ENCODE results near the gene CAB39.

CAB39 gene

DNA sequence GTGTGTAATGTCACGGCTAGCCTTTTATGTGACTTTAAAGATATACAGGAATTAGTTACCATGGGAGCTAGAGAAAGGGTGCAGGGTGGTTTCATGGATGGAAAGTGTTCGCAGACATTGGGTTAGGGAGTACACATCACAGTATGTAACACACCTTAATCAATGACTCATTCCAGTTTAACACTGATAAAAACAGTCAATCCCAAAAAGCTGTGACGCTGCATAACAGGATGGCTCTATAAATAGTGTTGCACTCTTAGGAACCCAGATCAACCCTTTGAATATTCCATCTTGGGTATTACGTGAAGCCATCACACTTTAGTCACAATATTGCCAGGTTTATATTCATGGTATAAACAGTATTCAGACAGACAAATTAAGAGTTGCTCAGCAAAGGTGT lies 33.6 kb downstream of the CAB39 start:
- Mint-ChIP-seq H3K27me3 (no peaks in the 10 kb centered on the region), H3K4me1 (peaks cover 62% of the 10 kb centered on the region), H3K4me3 (no peak overlapping the region), H3K9me3 (peaks cover 0 to 6% of the 10 kb centered on the region in 2 donors), H3K27ac (no peak overlapping the region)
- no peak for ATAC-seq
- no peak for DNase-seq

DNA sequence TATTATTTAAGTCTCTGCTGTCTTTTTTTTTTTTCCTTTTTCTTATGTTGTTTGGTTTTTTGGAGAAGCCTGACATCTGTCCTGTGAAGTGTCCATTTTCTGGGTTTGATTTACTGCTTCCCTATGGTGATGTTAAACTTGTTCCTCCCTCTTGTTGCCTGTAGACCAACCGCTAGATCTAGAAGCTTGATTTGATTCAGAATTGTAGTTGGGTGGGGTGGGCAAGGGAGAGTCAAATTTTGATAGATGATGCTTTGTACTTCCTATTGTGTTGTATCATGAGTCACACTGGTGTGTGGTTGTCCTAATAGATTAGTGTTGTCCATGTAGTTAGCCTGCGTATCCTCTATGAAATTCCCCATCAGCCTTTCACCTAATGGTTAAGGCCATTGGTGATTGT lies 35.4 kb downstream of the CAB39 start:
- Mint-ChIP-seq H3K9me3 (peaks cover 0 to 6% of the 10 kb centered on the region in 2 donors), H3K27ac (no peak overlapping the region), H3K27me3 (no peaks in the 10 kb centered on the region), H3K4me1 (peaks cover 69% of the 10 kb centered on the region), H3K4me3 (no peak overlapping the region)
- ATAC-seq (peak; percentile 55), DNase-seq (no peak)

DNA sequence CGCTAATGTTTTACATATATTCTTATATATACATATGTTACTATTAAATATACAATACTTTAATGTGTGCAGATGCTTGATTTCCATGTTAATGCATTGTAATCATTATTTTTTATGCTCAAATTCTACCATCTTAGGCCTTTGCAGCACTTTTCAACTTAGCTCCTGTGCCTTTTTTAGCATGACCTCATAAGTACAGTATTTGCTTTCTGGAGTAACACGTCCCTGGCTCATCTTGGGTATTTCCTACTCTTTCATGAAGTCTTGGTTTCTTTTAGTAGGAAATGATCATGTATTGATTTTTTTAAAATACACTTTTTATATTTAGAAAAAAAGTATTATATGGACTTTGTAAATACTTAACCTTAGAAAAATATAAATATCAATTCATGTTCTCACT lies 36.5 kb downstream of the CAB39 start:
- ATAC-seq (no peak), DNase-seq (no peak)
- no peak overlapping the region for H3K27ac Mint-ChIP-seq
- H3K4me3 Mint-ChIP-seq = no peak overlapping the region
- no peaks in the 10 kb centered on the region for H3K27me3 Mint-ChIP-seq
- peaks cover 74% of the 10 kb centered on the region for H3K4me1 Mint-ChIP-seq
- H3K9me3 Mint-ChIP-seq = peaks cover 0 to 6% of the 10 kb centered on the region in 2 donors

GRCh38 chr2:230751062-230751461 lies 38.4 kb downstream of the CAB39 start:
- peaks cover 86% of the 10 kb centered on the region for H3K4me1 Mint-ChIP-seq
- ATAC-seq (peak; percentile 96), DNase-seq (no peak)
- no peaks in the 10 kb centered on the region for H3K27me3 Mint-ChIP-seq
- peaks cover 0 to 10% of the 10 kb centered on the region in 2 donors for H3K9me3 Mint-ChIP-seq
- H3K27ac Mint-ChIP-seq = no peak overlapping the region
- no peak overlapping the region for H3K4me3 Mint-ChIP-seq

GRCh38 chr2:230754200-230754599 lies 41.6 kb downstream of the CAB39 start:
- H3K4me3 Mint-ChIP-seq = no peak overlapping the region
- no peak overlapping the region for H3K27ac Mint-ChIP-seq
- peaks cover 0 to 4% of the 10 kb centered on the region in 2 donors for H3K9me3 Mint-ChIP-seq
- ATAC-seq (no peak), DNase-seq (no peak)
- peaks cover 90% of the 10 kb centered on the region for H3K4me1 Mint-ChIP-seq
- H3K27me3 Mint-ChIP-seq = no peaks in the 10 kb centered on the region

- Mint-ChIP-seq H3K4me3 (peak overlapping the region; percentile 13 to 24), H3K9me3 (peaks cover 0 to 4% of the 10 kb centered on the region in 2 donors), H3K4me1 (peaks cover 86% of the 10 kb centered on the region), H3K27ac (no peak overlapping the region), H3K27me3 (no peaks in the 10 kb centered on the region)
- DNase-seq = no peak
- ATAC-seq = peak; percentile 62
These were observed 44.8 kb downstream of the CAB39 start for GRCh38 chr2:230757476-230757875.

- Mint-ChIP-seq H3K4me1 (peaks cover 75% of the 10 kb centered on the region), H3K27me3 (no peaks in the 10 kb centered on the region), H3K4me3 (peak overlapping the region; percentile 38 to 46), H3K27ac (peak overlapping the region; percentile 61 to 68), H3K9me3 (peaks cover 0 to 4% of the 10 kb centered on the region in 2 donors)
- DNase-seq = no peak
- ATAC-seq = peak; percentile 64
These were observed 46.2 kb downstream of the CAB39 start for GRCh38 chr2:230758566-230759480.

- DNase-seq (no peak), ATAC-seq (no peak)
- Mint-ChIP-seq H3K27me3 (no peaks in the 10 kb centered on the region), H3K4me1 (peaks cover 67% of the 10 kb centered on the region), H3K9me3 (peaks cover 0 to 3% of the 10 kb centered on the region in 2 donors), H3K4me3 (no peak overlapping the region), H3K27ac (no peak overlapping the region)
These were observed 47.0 kb downstream of the CAB39 start for GRCh38 chr2:230759481-230760167.

DNA sequence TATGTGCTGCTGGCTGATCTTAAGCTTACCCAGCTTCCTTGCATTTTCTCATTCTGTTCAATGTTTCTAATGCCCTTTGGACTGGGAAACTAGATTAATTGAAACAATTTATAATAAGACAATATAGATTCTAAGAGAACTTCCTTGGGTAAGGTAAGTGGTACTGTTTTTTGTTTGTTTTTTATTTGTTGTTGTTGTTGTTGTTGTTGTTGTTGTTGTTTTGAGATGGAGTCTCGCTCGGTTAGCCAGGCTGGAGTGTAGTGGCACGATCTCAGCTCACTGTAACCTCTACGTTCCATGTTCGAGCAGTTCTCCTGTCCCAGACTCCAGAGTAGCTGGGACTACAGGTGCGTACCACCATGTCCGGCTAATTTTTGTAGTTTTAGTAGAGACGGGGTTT lies 49.1 kb downstream of the CAB39 start:
- H3K4me3 Mint-ChIP-seq = no peak overlapping the region
- H3K4me1 Mint-ChIP-seq = peaks cover 67% of the 10 kb centered on the region
- H3K27ac Mint-ChIP-seq = peak overlapping the region in 1 of 2 donors; percentile 88
- DNase-seq (no peak), ATAC-seq (no peak)
- no peaks in the 10 kb centered on the region for H3K9me3 Mint-ChIP-seq
- no peaks in the 10 kb centered on the region for H3K27me3 Mint-ChIP-seq

DNA sequence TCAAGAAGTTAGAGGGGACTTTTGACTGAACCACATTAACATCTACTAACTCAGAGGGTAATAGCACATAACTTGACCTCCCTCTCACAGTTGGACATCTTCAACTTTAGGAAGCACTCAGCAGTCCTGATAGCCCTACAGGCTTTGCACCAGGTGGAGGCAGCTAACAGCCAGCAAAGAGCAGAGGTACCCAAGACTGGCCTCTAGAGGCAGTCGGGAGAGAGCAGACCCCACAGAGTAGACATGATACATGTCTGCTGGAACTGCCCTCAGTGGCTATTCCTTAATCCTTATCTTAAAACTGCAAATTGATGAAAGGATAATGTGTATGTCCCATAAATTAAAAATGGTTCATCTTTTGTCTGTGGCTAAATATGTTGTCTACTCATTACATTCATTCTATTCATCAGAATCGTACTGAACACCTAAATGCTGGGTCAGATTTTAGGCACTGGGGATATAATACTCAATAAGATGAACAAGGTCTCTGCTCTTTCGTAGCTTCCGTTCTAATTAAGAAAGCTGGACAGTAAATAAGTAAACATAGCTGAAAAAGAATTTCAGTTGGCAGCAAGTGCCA lies 49.8 kb downstream of the CAB39 start:
- H3K27ac Mint-ChIP-seq = no peak overlapping the region
- H3K4me1 Mint-ChIP-seq = peaks cover 68% of the 10 kb centered on the region
- H3K4me3 Mint-ChIP-seq = no peak overlapping the region
- H3K9me3 Mint-ChIP-seq = no peaks in the 10 kb centered on the region
- ATAC-seq = peak; percentile 87
- peak in 1 of 2 donors; percentile 25 for DNase-seq
- no peaks in the 10 kb centered on the region for H3K27me3 Mint-ChIP-seq

DNA sequence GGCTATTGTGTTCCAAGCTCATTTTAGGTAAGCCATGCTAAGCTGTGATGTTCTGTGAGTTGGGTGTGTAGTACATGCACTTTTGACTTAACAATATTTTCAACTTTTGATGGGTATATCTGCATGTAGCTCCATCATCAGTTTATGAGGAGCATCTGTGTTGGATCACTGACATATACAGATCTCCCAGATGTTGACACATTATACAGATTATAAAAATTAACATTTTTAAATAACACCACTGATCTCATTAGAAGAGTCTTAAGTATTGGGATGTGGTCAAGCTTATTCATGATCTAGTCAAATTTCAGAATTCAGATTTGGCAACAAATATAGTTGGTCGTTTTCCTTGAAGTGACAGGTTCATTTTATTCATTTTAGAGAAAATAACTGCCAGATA lies 51.7 kb downstream of the CAB39 start:
- ATAC-seq = no peak
- no peaks in the 10 kb centered on the region for H3K27me3 Mint-ChIP-seq

DNA sequence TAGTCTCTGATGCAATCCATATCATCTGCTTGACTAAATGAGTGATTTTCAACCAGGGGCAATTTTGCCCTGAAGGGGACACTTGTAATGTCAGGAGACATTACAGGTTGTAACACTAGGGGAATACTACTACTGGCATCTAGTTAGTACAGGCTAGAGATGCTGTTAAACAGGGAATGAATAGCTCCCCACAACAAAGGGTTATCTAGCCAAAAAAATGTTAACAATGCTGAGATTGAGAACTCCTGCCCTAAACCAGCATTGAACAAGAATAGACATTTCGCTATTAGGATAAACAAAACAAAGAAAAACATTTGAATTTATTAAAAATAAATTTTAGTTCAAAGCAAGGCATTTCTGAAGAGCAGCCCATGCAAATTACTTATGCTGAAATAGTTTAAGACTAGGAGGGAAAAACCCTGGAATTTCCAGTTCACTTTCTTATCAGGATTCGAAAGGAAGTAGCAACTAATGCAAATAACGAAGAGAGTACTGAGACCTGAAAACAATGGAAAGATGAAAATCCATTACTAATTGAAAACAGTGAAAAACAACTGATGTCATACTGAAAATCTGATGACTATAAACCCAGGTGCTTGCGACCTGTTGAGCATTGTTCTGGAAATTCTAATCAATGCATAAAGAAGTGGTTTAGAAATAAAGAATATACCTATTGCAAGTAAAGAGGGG lies 53.1 kb downstream of the CAB39 start:
- ATAC-seq (no peak), DNase-seq (no peak)
- no peaks in the 10 kb centered on the region for H3K27me3 Mint-ChIP-seq
- H3K27ac Mint-ChIP-seq = peak overlapping the region in 1 of 2 donors; percentile 82
- H3K4me3 Mint-ChIP-seq = peak overlapping the region in 1 of 2 donors; percentile 9
- peaks cover 70% of the 10 kb centered on the region for H3K4me1 Mint-ChIP-seq
- H3K9me3 Mint-ChIP-seq = peaks cover 0 to 4% of the 10 kb centered on the region in 2 donors

More for the DNA sequence above, 51.7 kb downstream of the CAB39 start:
- H3K4me1 Mint-ChIP-seq = peaks cover 68% of the 10 kb centered on the region
- peaks cover 0 to 4% of the 10 kb centered on the region in 2 donors for H3K9me3 Mint-ChIP-seq
- DNase-seq = no peak
- no peak overlapping the region for H3K4me3 Mint-ChIP-seq
- no peak overlapping the region for H3K27ac Mint-ChIP-seq

GRCh38 chr2:230767862-230768388 lies 55.3 kb downstream of the CAB39 start:
- Mint-ChIP-seq H3K4me1 (peaks cover 80% of the 10 kb centered on the region), H3K27me3 (no peaks in the 10 kb centered on the region), H3K27ac (no peak overlapping the region), H3K4me3 (no peak overlapping the region), H3K9me3 (peaks cover 0 to 4% of the 10 kb centered on the region in 2 donors)
- no peak for ATAC-seq
- DNase-seq = no peak

DNA sequence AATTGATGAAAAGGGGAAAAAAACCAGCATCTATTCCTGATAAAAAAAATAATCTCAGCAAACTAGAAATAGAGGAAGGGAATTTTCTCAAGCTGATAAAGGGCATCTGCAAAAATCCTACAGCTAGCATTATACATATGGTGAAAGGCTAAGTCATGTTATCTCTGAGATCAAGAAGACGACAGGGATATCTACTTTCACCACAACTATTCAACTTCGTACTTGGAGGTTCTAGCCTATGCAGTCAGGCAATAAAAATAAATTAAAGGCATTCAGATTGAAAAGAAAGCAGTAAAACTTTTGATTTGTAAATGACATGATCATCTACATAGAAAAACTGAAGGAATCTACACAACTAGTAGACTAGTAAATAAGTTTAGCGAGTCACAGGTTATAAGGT lies 58.2 kb downstream of the CAB39 start:
- peaks cover 0 to 4% of the 10 kb centered on the region in 2 donors for H3K9me3 Mint-ChIP-seq
- H3K27me3 Mint-ChIP-seq = no peaks in the 10 kb centered on the region
- DNase-seq = no peak
- H3K27ac Mint-ChIP-seq = no peak overlapping the region
- peaks cover 92% of the 10 kb centered on the region for H3K4me1 Mint-ChIP-seq
- no peak for ATAC-seq
- H3K4me3 Mint-ChIP-seq = no peak overlapping the region

GRCh38 chr2:230772156-230772555 lies 59.5 kb downstream of the CAB39 start:
- Mint-ChIP-seq H3K9me3 (peaks cover 0 to 4% of the 10 kb centered on the region in 2 donors), H3K27ac (no peak overlapping the region), H3K4me1 (peaks cover 87% of the 10 kb centered on the region), H3K27me3 (no peaks in the 10 kb centered on the region), H3K4me3 (no peak overlapping the region)
- ATAC-seq (no peak), DNase-seq (no peak)
